GOT3 (cell line): ENCODE results near the gene TRIM7.

Experiments used
- DNase-seq: peaks from one replicate; lab custom pipeline; 2025; ENCODE audit warnings: mixed read lengths; lab: John Stamatoyannopoulos, UW

The TRIM7 gene

GRCh38 chr5:181204826-181205760, at the start of gene TRIM7:
Gene TRIM7 (minus strand): TSS chr5:181205196. CDS start chr5:181205110, 86 bp downstream.
- DNase-seq = no peak

GRCh38 chr5:181248277-181248676, 43.3 kb upstream of the TRIM7 start:
- DNase-seq = no peak

- no peak for DNase-seq
Observed at GRCh38 chr5:181246276-181247049, 41.5 kb upstream of the TRIM7 start.

GRCh38 chr5:181245427-181246275, 40.7 kb upstream of the TRIM7 start:
- DNase-seq = no peak

- no peak for DNase-seq
Observed at GRCh38 chr5:181243564-181244343, 38.8 kb upstream of the TRIM7 start, which contains the start of gene RACK1. Gene RACK1 (minus strand): TSS chr5:181243906. CDS start chr5:181243800, 106 bp downstream.

- DNase-seq = no peak
Observed at GRCh38 chr5:181243018-181243563, 38.1 kb upstream of the TRIM7 start.

- DNase-seq = no peak
Observed at GRCh38 chr5:181242031-181242451, 37.0 kb upstream of the TRIM7 start.

- no peak for DNase-seq
Observed at GRCh38 chr5:181241393-181241975, 36.5 kb upstream of the TRIM7 start.

GRCh38 chr5:181239062-181239663, 34.2 kb upstream of the TRIM7 start:
- no peak for DNase-seq

- no peak for DNase-seq
Observed at GRCh38 chr5:181237729-181238385, 32.9 kb upstream of the TRIM7 start.

- no peak for DNase-seq
Observed at GRCh38 chr5:181236954-181237641, 32.1 kb upstream of the TRIM7 start.

- DNase-seq = no peak
Observed at GRCh38 chr5:181236471-181236870, 31.5 kb upstream of the TRIM7 start.

- no peak for DNase-seq
Observed at GRCh38 chr5:181235689-181236366, 30.8 kb upstream of the TRIM7 start.

- DNase-seq = no peak
Observed at GRCh38 chr5:181235323-181235688, 30.3 kb upstream of the TRIM7 start.

- no peak for DNase-seq
Observed at GRCh38 chr5:181234455-181235306, 29.7 kb upstream of the TRIM7 start.

GRCh38 chr5:181233801-181234454, 28.9 kb upstream of the TRIM7 start:
- no peak for DNase-seq
